Loucy (cell line): ENCODE measurements around the gene ZNF592.

Source experiments
- EZH2phosphoT487 ChIP-seq: fragments of 200-600 bp; IDR thresholded peaks from 2 replicates; pipeline ENCODE4 v1.6.1; 2018; ENCODE audit warnings: antibody characterized with exemption, mild to moderate bottlenecking, moderate library complexity, borderline replicate concordance
- TF ChIP-seq, protein P1 (sequence below): fragments of 200-600 bp; sonication (generic); conservative IDR thresholded peaks from 2 replicates; pipeline ENCODE4 v1.5.1; 2014; ENCODE audit warnings: mild to moderate bottlenecking, antibody characterized with exemption, low read length

DNA sequence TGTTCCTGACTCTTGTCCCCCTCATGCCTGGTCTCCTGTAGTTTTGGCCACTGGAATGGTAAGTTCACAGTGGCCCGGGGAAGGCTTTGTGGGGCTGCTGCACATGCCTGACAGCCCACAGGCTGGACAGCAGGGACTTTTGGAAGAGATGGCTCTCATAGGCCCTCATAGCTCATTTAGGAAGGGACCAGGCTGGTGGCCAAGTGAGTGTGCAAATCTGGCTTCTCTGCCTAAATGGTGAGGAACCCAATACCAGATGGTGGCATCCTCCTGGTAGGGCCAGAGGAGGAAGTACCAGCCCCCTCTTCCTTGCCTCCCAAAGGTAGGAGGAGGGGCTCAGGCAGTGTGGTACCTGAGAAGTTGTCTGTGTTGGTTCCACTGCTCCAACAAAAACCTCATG lies 94.4 kb downstream of the ZNF592 start:
- TF ChIP-seq, protein P1, sequence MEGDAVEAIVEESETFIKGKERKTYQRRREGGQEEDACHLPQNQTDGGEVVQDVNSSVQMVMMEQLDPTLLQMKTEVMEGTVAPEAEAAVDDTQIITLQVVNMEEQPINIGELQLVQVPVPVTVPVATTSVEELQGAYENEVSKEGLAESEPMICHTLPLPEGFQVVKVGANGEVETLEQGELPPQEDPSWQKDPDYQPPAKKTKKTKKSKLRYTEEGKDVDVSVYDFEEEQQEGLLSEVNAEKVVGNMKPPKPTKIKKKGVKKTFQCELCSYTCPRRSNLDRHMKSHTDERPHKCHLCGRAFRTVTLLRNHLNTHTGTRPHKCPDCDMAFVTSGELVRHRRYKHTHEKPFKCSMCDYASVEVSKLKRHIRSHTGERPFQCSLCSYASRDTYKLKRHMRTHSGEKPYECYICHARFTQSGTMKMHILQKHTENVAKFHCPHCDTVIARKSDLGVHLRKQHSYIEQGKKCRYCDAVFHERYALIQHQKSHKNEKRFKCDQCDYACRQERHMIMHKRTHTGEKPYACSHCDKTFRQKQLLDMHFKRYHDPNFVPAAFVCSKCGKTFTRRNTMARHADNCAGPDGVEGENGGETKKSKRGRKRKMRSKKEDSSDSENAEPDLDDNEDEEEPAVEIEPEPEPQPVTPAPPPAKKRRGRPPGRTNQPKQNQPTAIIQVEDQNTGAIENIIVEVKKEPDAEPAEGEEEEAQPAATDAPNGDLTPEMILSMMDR: no peak
- no peak for TF ChIP-seq EZH2phosphoT487
